ENCODE data around the gene CENPB. TPM values are rescaled to one million over a fixed set of nuclear protein-coding genes. Genes with fewer than 3 reads are reported as not detected.

The CENPB gene
- total and polyA plus RNA-seq, 2 of the 4 experiments (the other 2 are of a cell fraction), result 45.7 to 59.1 TPM

- Histone ChIP-seq H3K27ac (ENCODE audit: insufficient read depth, low read length) (no peak overlapping the region), H2AK9ac (replicated peaks; ENCODE audit: low read depth, low read length, poor library complexity) (no peak overlapping the region), H3K36me3 (ENCODE audit: control insufficient read depth, insufficient read depth, low read length) (no peaks in the 10 kb centered on the region), H3K56ac (ENCODE audit: extremely low read depth, insufficient read depth, low read length) (no peak overlapping the region), H4K5ac (ENCODE audit: low read depth, low read length) (no peak overlapping the region), H3K4me3 (ENCODE audit: insufficient read depth, low read depth, low read length) (no peak overlapping the region), H2AK5ac (ENCODE audit: low read depth, low read length) (no peak overlapping the region), H2AFZ (replicated peaks; ENCODE audit: low read length, poor library complexity) (no peak overlapping the region), H3K4me2 (ENCODE audit: low read depth, low read length) (no peak overlapping the region), H3K18ac (ENCODE audit: low read depth, low read length) (no peak overlapping the region), H2BK5ac (ENCODE audit: low read depth, low read length, poor library complexity, severe bottlenecking) (no peak overlapping the region), H3K79me1 (ENCODE audit: low read depth in 1 of 2, low read length in 2 of 2) (no peaks in the 10 kb centered on the region), H2BK120ac (ENCODE audit: low read depth, low read length) (no peak overlapping the region), H3K9ac (ENCODE audit: low read depth, low read length) (no peak overlapping the region), H3K9me3 (ENCODE audit: control insufficient read depth, insufficient read depth, low read length) (no peaks in the 10 kb centered on the region), H3K9me1 (ENCODE audit: insufficient read depth, low read length) (0 out of 2 replicates have a peak, but pooled peaks cover 2% of the 10 kb centered on the region), H4K20me1 (ENCODE audit: insufficient read depth, low read length) (no peaks in the 10 kb centered on the region), H3K23ac (ENCODE audit: low read depth, low read length) (no peak overlapping the region), H3K4ac (ENCODE audit: low read depth, low read length) (no peak overlapping the region), H2BK20ac (ENCODE audit: low read depth, low read length) (no peak overlapping the region), H4K8ac (ENCODE audit: low read depth in 2 of 2, low read length in 2 of 2) (no peak overlapping the region), H3K14ac (replicated peaks; ENCODE audit: low read depth, low read length) (no peak overlapping the region), H4K91ac (ENCODE audit: insufficient read depth, low read depth, low read length) (no peak overlapping the region), H2BK15ac (ENCODE audit: low read depth, low read length) (no peak overlapping the region), H3K27me3 (ENCODE audit: control insufficient read depth, insufficient read depth, low read length) (peaks cover 28% of the 10 kb centered on the region), H3K4me1 (ENCODE audit: control insufficient read depth, insufficient read depth, low read length) (no peaks in the 10 kb centered on the region)
- ChIA-PET POLR2A (ENCODE audit: unreplicated experiment) (no interaction called here), CTCF (no interaction called here)
- intact Hi-C loops (cut with micrococcal nuclease) (no loop called here), in situ Hi-C loops (cut with MboI; ENCODE audit: low sequenced_read_pairs) (no loop called here), dilution Hi-C loops (cut with HindIII; ENCODE audit: low sequenced_read_pairs, unreplicated experiment) (no loop called here)
- ATAC-seq (ENCODE audit: low read depth) (no peak; the same call in 1 of the 2 replicates), DNase-seq (no peak)
- TF ChIP-seq ELK1 (IDR thresholded peaks at IDR 0.05; ENCODE audit: borderline replicate concordance, low read depth, low read length) (no peak), CEBPB (IDR thresholded peaks at IDR 0.05; ENCODE audit: low read depth, low read length) (0 out of 2 replicates have a peak, but pooled peaks have one; percentile 28)
- WGBS, 2 experiments (ENCODE audit: extremely low coverage in 2 of 2, insufficient read length in 1 of 2), result 43% methylated on average over 5 of the region's 11 CpGs; no CpG with 5 or more reads in 1 of the 2 experiments
- BruUV-seq (replicated peaks), result no TSS peak
Measured at GRCh38 chr20:3738111-3739053, 48.2 kb downstream of the CENPB start.

Data from IMR-90 (cell line).